Kidney (tissue), 14 donors: ENCODE results near the gene ZNF621. TPM values are rescaled to one million over a fixed set of nuclear protein-coding genes. Genes with fewer than 3 reads are reported as not detected.

Source experiments
- DNase-seq, 5 donors: peaks; one replicate each; pipeline ENCODE4 v3.0.0-alpha.2; 2013 to 2020
- FAIRE-seq: peaks from 2 replicates; lab custom pipeline; 2012; peaks lifted over from hg19 to GRCh38; lab: Jason Lieb, UNC
- H3K27ac ChIP-seq, 2 donors: one replicate each; pipeline ENCODE4 v1.7.0; 2013; ENCODE audit warnings: low read depth in 2 of 2, low read length in 2 of 2, inconsistent platforms in 1 of 2
- H3K27me3 ChIP-seq: one replicate; pipeline ENCODE4 v1.7.1; 2013; ENCODE audit warnings: low read length, inconsistent platforms; ENCODE audit not compliant: control insufficient read depth, insufficient read depth
- H3K36me3 ChIP-seq, 3 donors: one replicate each; pipeline versions ENCODE4 v1.7.0 to v1.7.1; 2013; ENCODE audit warnings: low read length in 3 of 3, control low read depth in 1 of 3, inconsistent platforms in 1 of 3; ENCODE audit not compliant: insufficient read depth in 3 of 3, control insufficient read depth in 2 of 3
- H3K4me1 ChIP-seq, 3 donors: one replicate each; pipeline versions ENCODE4 v1.7.0 to v1.7.1; 2013; ENCODE audit warnings: low read length in 3 of 3, inconsistent platforms in 1 of 3, low read depth in 1 of 3; ENCODE audit not compliant: control insufficient read depth in 2 of 3, insufficient read depth in 2 of 3
- H3K4me3 ChIP-seq, 3 donors: one replicate each; pipeline versions ENCODE4 v1.7.0 to v1.8.1; 2013; ENCODE audit warnings: low read length in 3 of 3, control low read depth in 1 of 3, inconsistent platforms in 1 of 3
- H3K9ac ChIP-seq, 3 donors: one replicate each; pipeline versions ENCODE4 v1.7.0 to v1.7.1; 2013; ENCODE audit warnings: low read length in 3 of 3, control low read depth in 1 of 3, inconsistent platforms in 1 of 3
- H3K9me3 ChIP-seq, 3 donors: one replicate each; pipeline versions ENCODE4 v1.7.0 to v1.7.1; 2013; ENCODE audit warnings: low read length in 3 of 3, control low read depth in 1 of 3, inconsistent platforms in 1 of 3; ENCODE audit not compliant: control insufficient read depth in 2 of 3, insufficient read depth in 1 of 3
- CTCF ChIP-seq: IDR thresholded peaks from 3 replicates; pipeline ENCODE4 v1.5.1; 2012; ENCODE audit warnings: mild to moderate bottlenecking, moderate library complexity, borderline replicate concordance; ENCODE audit not compliant: insufficient read depth; ENCODE audit errors: extremely low read depth
- intact Hi-C: fragments of 100-400 bp; cut with DNase I; formaldehyde crosslinking; loops from one replicate; pipeline ENCODE4 v1.11.1; 2022
- polyA plus RNA-seq: library from polyadenylated mRNA; stranded (reverse); fragments of 350-450 nt; fragmentation: Illumina TruSeq; extraction: RNeasy Lipid Tissue Mini Kit (QIAGEN cat#74804); gene quantifications from one replicate; pipeline ENCODE4 v1.2.3, GENCODE V29; 2014; ENCODE audit warnings: low read depth, low replicate concordance; ENCODE audit not compliant: insufficient read depth
- total RNA-seq: library from RNA; stranded (reverse); fragmentation: NEBNext Ultra II Directional; extraction: Animal tissue kit (Norgen Biotek cat#: 25700); gene quantifications from one replicate; pipeline ENCODE4 v1.2.1, GENCODE V29; 2021
- donor health status: control.
- donor health status: control.
- donor health status: control.
- donor health status: control.
- donor health status: control.
- donor health status: DM: yes; HTN: yes; CAD: no.
- donor health status: Normal renal cell carcinoma (clear cell type).

ZNF621 gene
- total and polyA plus RNA-seq, 2 donors from 2014 or later = 6.9 to 25.4 TPM

GRCh38 chr3:40586901-40587300 is 62.1 kb downstream of the ZNF621 start:
- Histone ChIP-seq H3K9me3 (no peaks in the 10 kb centered on the region), H3K27me3 (no peaks in the 10 kb centered on the region), H3K27ac (no peak overlapping the region), H3K4me1 (peaks cover 0 to 7% (median 0%) of the 10 kb centered on the region in 3 donors), H3K36me3 (no peaks in the 10 kb centered on the region), H3K4me3 (no peak overlapping the region), H3K9ac (no peak overlapping the region)
- intact Hi-C loops = no loop called here
- no peak for DNase-seq
- no peak for TF ChIP-seq CTCF
- no peak for FAIRE-seq

- no peak for DNase-seq
- FAIRE-seq = no peak
- H3K27ac ChIP-seq = no peak overlapping the region
- H3K4me3 ChIP-seq = no peak overlapping the region
- no peak for TF ChIP-seq CTCF
- H3K36me3 ChIP-seq = no peaks in the 10 kb centered on the region
- peaks cover 0 to 7% (median 0%) of the 10 kb centered on the region in 3 donors for H3K4me1 ChIP-seq
- intact Hi-C loops = no loop called here
- no peak overlapping the region for H3K9ac ChIP-seq
- H3K9me3 ChIP-seq = no peaks in the 10 kb centered on the region
- no peaks in the 10 kb centered on the region for H3K27me3 ChIP-seq
Measured at GRCh38 chr3:40588406-40588805, 63.6 kb downstream of the ZNF621 start.

Other genes starting within 250 kb of the ZNF621 start
- 48.3 TPM for gene EIF1B, start 215.3 kb upstream of the ZNF621 start, total RNA-seq
- 97.8 TPM for gene EIF1B, start 215.3 kb upstream of the ZNF621 start, polyA plus RNA-seq
- gene ENTPD3, start 137.8 kb upstream of the ZNF621 start, total RNA-seq = 1.1 TPM
- gene ENTPD3, start 137.8 kb upstream of the ZNF621 start, polyA plus RNA-seq = 1.1 TPM
- gene RPL14, start 67.6 kb upstream of the ZNF621 start, total RNA-seq = 1,497 TPM
- 778 TPM for gene RPL14, start 67.6 kb upstream of the ZNF621 start, polyA plus RNA-seq
- gene ZNF619, start 47.8 kb upstream of the ZNF621 start, total RNA-seq = 9.0 TPM
- 1.4 TPM for gene ZNF619, start 47.8 kb upstream of the ZNF621 start, polyA plus RNA-seq
- gene ZNF620, start 18.9 kb upstream of the ZNF621 start, total RNA-seq = 6.9 TPM
- gene ZNF620, start 18.9 kb upstream of the ZNF621 start, polyA plus RNA-seq = 2.8 TPM